NCI-H774 (cell line): Measurements from ENCODE around the gene CTXN3.

Experiments used
- DNase-seq: peaks from one replicate; lab custom pipeline; 2025; lab: John Stamatoyannopoulos, UW

The CTXN3 gene

DNA sequence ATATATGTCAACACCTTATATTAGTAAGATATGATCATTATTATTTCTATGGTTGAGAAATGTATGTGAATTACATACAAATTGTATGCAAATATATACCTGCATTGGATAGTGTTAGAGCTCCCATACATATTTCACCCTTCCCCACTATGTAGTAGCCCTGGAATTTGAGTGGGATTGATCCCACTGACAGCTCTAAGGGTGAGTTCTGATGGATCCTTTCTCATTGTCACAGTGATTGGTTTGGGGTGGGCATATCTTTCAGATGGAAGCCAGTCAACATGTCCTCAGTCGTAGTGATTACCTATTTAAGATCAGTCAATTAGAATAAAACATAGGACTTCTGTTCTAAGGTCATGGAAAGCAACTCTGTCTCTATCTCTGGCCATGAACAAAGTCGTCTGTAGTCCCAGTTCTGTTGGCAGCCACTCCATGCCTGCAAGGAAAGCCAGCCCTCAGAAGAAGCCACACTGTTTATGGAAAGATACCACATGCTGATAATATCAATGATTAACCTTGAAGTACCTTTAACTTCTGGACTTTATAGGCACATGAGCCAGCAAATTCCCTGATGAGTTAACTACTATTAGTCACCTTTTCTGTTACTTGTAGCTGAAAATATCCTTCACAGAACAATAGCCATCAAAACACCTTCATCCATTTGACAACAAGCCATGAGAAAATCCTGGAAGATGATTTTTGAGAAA lies 49.2 kb downstream of the CTXN3 start:
- no peak for DNase-seq

DNA sequence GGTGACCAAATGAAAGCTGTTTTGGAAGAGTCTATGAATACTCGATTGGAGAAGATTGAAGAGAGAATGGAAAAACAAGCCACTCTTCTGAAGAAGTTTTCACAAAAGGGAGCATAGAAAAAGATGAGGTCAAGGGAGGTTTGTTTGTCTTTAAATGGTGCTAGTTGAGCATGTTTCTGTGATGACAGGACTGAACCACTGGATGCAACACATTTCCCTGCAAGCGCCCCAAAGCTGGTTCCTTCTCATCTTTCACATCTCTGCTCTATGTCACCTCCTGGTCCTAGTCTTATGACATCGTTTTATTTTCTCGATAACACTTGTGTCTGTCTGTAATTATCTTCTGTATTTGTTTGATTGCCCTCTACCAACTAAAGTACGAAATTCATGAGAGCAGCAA lies 50.5 kb downstream of the CTXN3 start:
- no peak for DNase-seq

DNA sequence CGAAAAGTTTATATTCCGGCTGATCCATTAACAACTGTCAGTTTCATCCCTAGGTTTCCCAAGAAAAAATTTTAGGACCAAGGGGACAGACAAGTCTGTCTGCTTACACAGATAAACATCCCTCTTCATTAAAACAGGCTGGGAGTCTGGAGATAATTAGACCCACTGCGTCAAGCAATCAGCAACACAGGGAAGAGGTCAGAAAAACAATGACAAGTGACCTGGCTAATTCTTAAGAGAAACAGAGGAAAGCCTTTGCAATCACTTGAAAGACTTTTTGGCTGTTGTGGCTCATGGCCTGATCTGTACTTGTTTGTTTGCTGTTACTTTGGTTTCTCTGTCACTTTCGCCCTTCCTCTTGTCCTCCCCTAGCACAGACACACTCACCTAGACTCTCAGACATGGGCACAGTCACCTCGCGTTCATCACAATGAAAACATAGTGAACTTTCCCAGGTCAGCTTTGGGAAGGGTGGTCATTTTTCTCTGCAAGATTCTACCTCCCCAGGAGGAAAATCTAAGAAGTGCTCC lies 51.4 kb downstream of the CTXN3 start:
- no peak for DNase-seq

GRCh38 chr5:127702434-127702833 lies 53.6 kb downstream of the CTXN3 start:
- no peak for DNase-seq

- no peak for DNase-seq
Observed at GRCh38 chr5:127702926-127703561, 54.2 kb downstream of the CTXN3 start, which contains the start of gene CCDC192. Gene CCDC192, plus strand, starts transcription at chr5:127703391. Its CDS starts 55 bp downstream, at chr5:127703446.

DNA sequence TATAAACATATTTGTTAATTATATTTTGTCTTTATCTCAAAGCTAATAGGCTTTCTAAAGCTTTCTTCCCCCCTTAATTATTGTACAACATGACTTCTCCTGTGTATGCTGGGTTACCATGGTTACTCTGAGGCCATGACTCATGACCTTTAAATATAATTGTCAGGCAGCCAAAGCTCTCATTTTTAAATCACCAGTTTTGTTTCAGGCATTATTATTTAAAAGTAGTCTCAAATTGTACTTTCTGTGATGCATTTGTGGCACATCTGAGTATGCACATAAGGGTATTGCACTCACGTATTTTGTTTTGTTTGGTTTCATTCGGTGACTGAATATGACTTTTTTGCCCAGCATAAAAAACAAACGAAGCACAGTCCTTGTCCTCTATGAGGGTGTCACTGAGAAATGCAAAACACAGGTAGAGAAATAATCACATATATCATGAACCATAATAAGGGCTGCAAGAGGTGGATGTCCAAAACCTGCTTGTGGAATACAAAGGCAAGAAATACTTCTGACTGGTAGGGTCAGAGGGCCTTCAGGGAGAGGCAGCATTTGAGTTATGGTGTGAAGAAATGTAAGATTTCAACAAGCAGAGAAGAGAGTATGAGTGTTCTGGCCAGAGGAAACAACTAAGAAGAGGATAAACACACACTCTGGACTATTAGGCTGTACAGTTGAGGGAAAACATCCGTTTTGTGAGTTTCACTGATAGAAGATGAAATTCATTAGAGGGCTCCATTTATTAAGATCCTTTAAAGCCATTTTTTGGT lies 56.4 kb downstream of the CTXN3 start:
- DNase-seq = peak; percentile 18

GRCh38 chr5:127706691-127707090 lies 57.8 kb downstream of the CTXN3 start:
- DNase-seq = no peak

DNA sequence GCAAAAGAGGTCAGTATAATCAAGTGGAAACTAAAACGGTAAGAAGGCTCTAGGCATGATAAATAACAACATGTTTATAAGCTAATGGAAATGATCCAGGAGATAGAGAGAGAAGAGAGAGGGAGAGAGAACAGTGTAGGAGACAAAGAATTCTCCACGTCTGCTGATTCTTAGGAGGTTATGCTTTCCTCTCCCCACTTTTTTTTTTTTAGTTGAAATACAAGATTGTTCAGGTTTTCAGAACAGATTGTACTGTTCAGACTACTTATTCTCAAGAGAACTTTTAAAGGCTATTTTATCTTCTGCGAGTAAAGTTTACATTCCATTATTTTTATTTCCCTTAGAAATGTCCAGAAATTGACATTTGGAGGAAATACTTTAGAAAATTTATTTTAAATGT lies 58.3 kb downstream of the CTXN3 start:
- no peak for DNase-seq
